A549 (cell line): ENCODE data around the gene NCAM2. TPM values are rescaled to one million over a fixed set of nuclear protein-coding genes. Genes with fewer than 3 reads are reported as not detected.

Experiments
- ATAC-seq, 2 experiments: fragments of 200-7000 bp in 1 of 2; fragments of >200 bp in 1 of 2; cut with Nextera tagmentation in 1 of 2; cut with Tn5 transposase in 1 of 2; 3 replicates each; pipeline versions ENCODE4 v1.8.0 to v1.9.1; 2018 to 2020; ENCODE audit warnings: mild to moderate bottlenecking in 1 of 2, moderate library complexity in 1 of 2
- CTCF ChIA-PET: fragments of 300-600 bp; sonication (Branson Sonifier 250); formaldehyde crosslinking; extraction: SDS; loops from one replicate; lab custom pipeline; 2021; ENCODE audit warnings: antibody characterized with exemption, inconsistent platforms; lab: Yijun Ruan, JAX
- POLR2A ChIA-PET: fragments of 350-600 bp; formaldehyde crosslinking; extraction: SDS; loops from one replicate; lab custom pipeline; 2021; ENCODE audit warnings: antibody characterized with exemption, inconsistent platforms; lab: Yijun Ruan, JAX
- DNase-seq, 2 experiments: peaks; one replicate each; pipeline versions ENCODE4 v3.0.0 to v3.0.0-alpha.2; 2011 to 2016; ENCODE audit warnings: low read depth in 1 of 2, low spot score in 1 of 2
- FAIRE-seq: peaks from 2 replicates; lab custom pipeline; 2011; peaks lifted over from hg19 to GRCh38; lab: Jason Lieb, UNC
- H3K27ac ChIP-seq, 2 experiments: fragments of >200 bp; sonication (Bioruptor Twin); formaldehyde crosslinking; 3 replicates each; pipeline ENCODE4 v1.5.1; 2016 to 2017
- H3K4me1 ChIP-seq: fragments of >200 bp; sonication (Bioruptor Twin); formaldehyde crosslinking; 3 replicates; pipeline ENCODE4 v1.6.1; 2016
- H3K4me2 ChIP-seq: fragments of >200 bp; sonication (Bioruptor Twin); formaldehyde crosslinking; 3 replicates; pipeline ENCODE4 v1.6.1; 2016
- H3K4me3 ChIP-seq: fragments of >200 bp; sonication (Bioruptor Twin); formaldehyde crosslinking; 3 replicates; pipeline ENCODE4 v1.5.1; 2016
- H3K9me3 ChIP-seq: fragments of >200 bp; sonication (Bioruptor Twin); formaldehyde crosslinking; 3 replicates; pipeline ENCODE4 v1.6.1; 2016
- BHLHE40 ChIP-seq: IDR thresholded peaks from 2 replicates; pipeline ENCODE4 v1.6.1; 2012; ENCODE audit warnings: low read depth, low read length, inconsistent platforms
- CEBPB ChIP-seq, 2 experiments: fragments of >200 bp in 1 of 2; sonication (Bioruptor Twin) in 1 of 2; formaldehyde crosslinking in 1 of 2; IDR thresholded peaks; 2 replicates each; pipeline ENCODE4 v1.6.1; 2012 to 2016
- CHD4 ChIP-seq: fragments of 200-600 bp; sonication (generic); IDR thresholded peaks from 2 replicates; pipeline ENCODE4 v1.6.1; 2016; ENCODE audit warnings: antibody characterized with exemption, mild to moderate bottlenecking, borderline replicate concordance
- EHF ChIP-seq: fragments of 250-450 bp; sonication (Bioruptor Pico); IDR thresholded peaks from 2 replicates; pipeline ENCODE4 v1.5.0; 2020; ENCODE audit warnings: mild to moderate bottlenecking
- EHMT2 ChIP-seq: fragments of 200-600 bp; sonication (generic); IDR thresholded peaks from 2 replicates; pipeline ENCODE4 v1.6.1; 2016; ENCODE audit warnings: antibody characterized with exemption, low read depth, mild to moderate bottlenecking, moderate library complexity
- ESRRA ChIP-seq: fragments of 150-350 bp; IDR thresholded peaks from 2 replicates; pipeline ENCODE4 v1.6.1; 2014; ENCODE audit warnings: mild to moderate bottlenecking, low read length, borderline replicate concordance
- FOSL2 ChIP-seq, 2 experiments: fragments of 450-650 bp in 1 of 2; fragments of >200 bp in 1 of 2; sonication (Bioruptor Twin) in 1 of 2; formaldehyde crosslinking; IDR thresholded peaks; 2 replicates each; pipeline versions ENCODE4 v1.5.0 to v1.6.1; 2016 to 2020; ENCODE audit warnings: mild to moderate bottlenecking in 1 of 2, moderate library complexity in 1 of 2
- GATA3 ChIP-seq: IDR thresholded peaks from 2 replicates; pipeline ENCODE4 v1.6.1; 2012; ENCODE audit warnings: borderline replicate concordance
- HDAC2 ChIP-seq: fragments of 200-600 bp; sonication (generic); IDR thresholded peaks from 2 replicates; pipeline ENCODE4 v1.6.1; 2016
- HEYL ChIP-seq: fragments of 250-450 bp; sonication (Bioruptor Pico); IDR thresholded peaks from 2 replicates; pipeline ENCODE4 v1.8.0; 2021; ENCODE audit warnings: mild to moderate bottlenecking, moderate library complexity
- HOXA7 ChIP-seq: fragments of 250-450 bp; sonication (Bioruptor Pico); IDR thresholded peaks from 2 replicates; pipeline ENCODE4 v1.5.0; 2020; ENCODE audit warnings: mild to moderate bottlenecking, moderate library complexity
- MAZ ChIP-seq: fragments of 150-350 bp; IDR thresholded peaks from 2 replicates; pipeline ENCODE4 v1.6.1; 2014; ENCODE audit warnings: antibody characterized with exemption, low read depth, low read length, borderline replicate concordance
- MYC ChIP-seq: IDR thresholded peaks from 2 replicates; pipeline ENCODE4 v1.6.1; 2012; ENCODE audit warnings: mild to moderate bottlenecking, inconsistent platforms, low read length, improper control_type of control experiment, borderline replicate concordance
- POLR2A ChIP-seq: IDR thresholded peaks from 2 replicates; pipeline ENCODE4 v1.6.1; 2012; ENCODE audit warnings: mild to moderate bottlenecking, low read length
- POLR2AphosphoS2 ChIP-seq: conservative IDR thresholded peaks from 2 replicates; pipeline ENCODE4 v1.6.1; 2012; ENCODE audit warnings: low read length, improper control_type of control experiment, inconsistent platforms
- RAD21 ChIP-seq, 2 experiments: fragments of >200 bp in 1 of 2; sonication (Bioruptor Twin) in 1 of 2; formaldehyde crosslinking in 1 of 2; IDR thresholded peaks in 1 of 2; conservative IDR thresholded peaks in 1 of 2; 2 replicates in 1 of 2; 3 replicates in 1 of 2; pipeline ENCODE4 v1.6.1; 2012 to 2018; ENCODE audit warnings: inconsistent platforms in 1 of 2
- SMC3 ChIP-seq: fragments of >200 bp; sonication (Bioruptor Twin); formaldehyde crosslinking; IDR thresholded peaks from 3 replicates; pipeline ENCODE4 v1.6.1; 2018; ENCODE audit warnings: inconsistent platforms
- SREBF2 ChIP-seq: fragments of 450-650 bp; IDR thresholded peaks from 2 replicates; pipeline ENCODE4 v1.6.1; 2014; ENCODE audit warnings: mild to moderate bottlenecking, moderate library complexity
- TFCP2L1 ChIP-seq: fragments of 250-450 bp; sonication (Bioruptor Pico); IDR thresholded peaks from 2 replicates; pipeline ENCODE4 v1.5.0; 2021; ENCODE audit warnings: mild to moderate bottlenecking
- ZC3H11A ChIP-seq: fragments of 450-650 bp; IDR thresholded peaks from 2 replicates; pipeline ENCODE4 v1.6.1; 2014; ENCODE audit warnings: antibody characterized with exemption, mild to moderate bottlenecking
- ZFP36 ChIP-seq: fragments of 450-650 bp; IDR thresholded peaks from 2 replicates; pipeline ENCODE4 v1.6.1; 2014; ENCODE audit warnings: borderline replicate concordance; ENCODE audit not compliant: partially characterized antibody
- ZSCAN20 ChIP-seq: fragments of 250-450 bp; sonication (Bioruptor Pico); IDR thresholded peaks from 2 replicates; pipeline ENCODE4 v1.8.0; 2022; ENCODE audit warnings: mild to moderate bottlenecking, moderate library complexity
- WGBS: methylation state at CpG from one replicate; pipeline ENCODE4 v1.1.6; 2017; ENCODE audit errors: missing lambda C conversion rate; 5-methylcytosine and 5-hydroxymethylcytosine counted together
- polyA plus RNA-seq, 4 experiments: library from polyadenylated mRNA; depleted of rRNA in 3 of 4; stranded (reverse); fragments of >200 nt; fragmentation: RNase III in 1 of 4; extraction: RNeasy Plus Mini Kit Qiagen cat#74134 plus additional on column Dnase treatment in 1 of 4; gene quantifications; 2 replicates in 3 of 4; 3 replicates in 1 of 4; pipeline ENCODE4 v1.2.3, GENCODE V29; 2011 to 2017
- TF ChIP-seq, protein P1 (sequence below): fragments of 250-450 bp; sonication (Bioruptor Pico); IDR thresholded peaks from 2 replicates; pipeline ENCODE4 v1.5.0; 2021; ENCODE audit warnings: mild to moderate bottlenecking, moderate library complexity, borderline replicate concordance
- TF ChIP-seq, protein P2 (sequence below): IDR thresholded peaks from 2 replicates; pipeline ENCODE4 v1.6.1; 2012
- TF ChIP-seq, protein P3 (sequence below): fragments of >200 bp; sonication (Bioruptor Twin); formaldehyde crosslinking; IDR thresholded peaks from 3 replicates; pipeline ENCODE4 v1.5.1; 2016

The NCAM2 gene
- polyA plus RNA-seq, 2 of the 4 experiments (the other 2 are of a cell fraction), result not detected

DNA sequence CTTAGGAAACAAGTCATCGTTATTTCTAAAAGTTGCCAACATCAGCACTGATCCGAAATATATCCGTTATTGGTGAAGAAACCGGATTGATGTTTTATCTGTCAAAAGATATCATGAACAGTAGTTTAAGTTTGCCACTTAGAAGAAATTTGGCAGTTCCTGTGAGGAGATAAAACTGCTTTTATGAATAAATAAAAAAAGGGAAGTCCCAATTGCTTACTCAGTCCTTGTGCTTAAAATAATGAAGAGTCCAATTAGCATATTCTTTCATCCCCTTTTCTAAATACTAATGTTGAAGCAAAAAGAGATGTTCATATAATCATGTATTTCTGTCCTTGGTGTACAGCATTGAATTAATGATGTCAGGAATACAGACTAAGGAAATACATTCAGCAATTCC, 164.6 kb downstream of the NCAM2 start (continued):
- TF ChIP-seq BHLHE40 (no peak), CEBPB (IDR thresholded peaks at IDR 0.05) (no peak), CHD4 (no peak), POLR2A (no peak), POLR2AphosphoS2 (no peak), EHMT2 (no peak)
- TF ChIP-seq, protein P1, sequence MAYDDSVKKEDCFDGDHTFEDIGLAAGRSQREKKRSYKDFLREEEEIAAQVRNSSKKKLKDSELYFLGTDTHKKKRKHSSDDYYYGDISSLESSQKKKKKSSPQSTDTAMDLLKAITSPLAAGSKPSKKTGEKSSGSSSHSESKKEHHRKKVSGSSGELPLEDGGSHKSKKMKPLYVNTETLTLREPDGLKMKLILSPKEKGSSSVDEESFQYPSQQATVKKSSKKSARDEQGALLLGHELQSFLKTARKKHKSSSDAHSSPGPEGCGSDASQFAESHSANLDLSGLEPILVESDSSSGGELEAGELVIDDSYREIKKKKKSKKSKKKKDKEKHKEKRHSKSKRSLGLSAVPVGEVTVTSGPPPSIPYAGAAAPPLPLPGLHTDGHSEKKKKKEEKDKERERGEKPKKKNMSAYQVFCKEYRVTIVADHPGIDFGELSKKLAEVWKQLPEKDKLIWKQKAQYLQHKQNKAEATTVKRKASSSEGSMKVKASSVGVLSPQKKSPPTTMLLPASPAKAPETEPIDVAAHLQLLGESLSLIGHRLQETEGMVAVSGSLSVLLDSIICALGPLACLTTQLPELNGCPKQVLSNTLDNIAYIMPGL (CRISPR knock-in tag), result no peak

DNA sequence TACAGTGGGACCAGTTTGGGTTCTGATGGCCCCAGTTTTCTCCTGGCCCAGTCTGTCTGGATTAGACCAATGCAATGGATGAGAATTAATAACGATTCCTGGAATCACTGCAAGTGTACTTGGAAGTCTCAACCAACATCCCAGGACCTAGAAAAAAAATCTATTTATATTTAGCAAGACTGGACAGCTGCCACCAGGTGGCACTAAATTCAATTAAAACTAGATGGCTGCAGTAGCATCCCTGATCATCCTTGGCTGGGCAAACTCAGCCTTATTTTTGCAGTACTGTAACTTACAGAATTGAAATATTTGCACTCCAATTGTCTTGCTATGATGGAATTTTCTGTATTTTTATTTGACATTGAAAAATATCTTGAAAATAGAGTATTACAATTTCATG, 165.7 kb downstream of the NCAM2 start:
- TF ChIP-seq RAD21 (conservative IDR thresholded peaks at IDR 0.05 in 1 of 2, IDR thresholded peaks at IDR 0.05 in 1 of 2), result no peak; a peak in 1 of 5 replicates
- TF ChIP-seq, protein P2, sequence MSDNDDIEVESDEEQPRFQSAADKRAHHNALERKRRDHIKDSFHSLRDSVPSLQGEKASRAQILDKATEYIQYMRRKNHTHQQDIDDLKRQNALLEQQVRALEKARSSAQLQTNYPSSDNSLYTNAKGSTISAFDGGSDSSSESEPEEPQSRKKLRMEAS, result no peak
- DNase-seq (peak; percentile 0 to 28), FAIRE-seq (no peak), ATAC-seq (no peak)
- H3K4me3 ChIP-seq, result no peak overlapping the region
- ChIA-PET CTCF (no interaction called here), POLR2A (no interaction called here)
- no peaks in the 10 kb centered on the region for H3K4me1 ChIP-seq
- no peaks in the 10 kb centered on the region for H3K9me3 ChIP-seq
- 7% methylated on average over 1 of the region's 1 CpG for WGBS
- H3K27ac ChIP-seq, result no peak overlapping the region
- no peak overlapping the region for H3K4me2 ChIP-seq

DNA sequence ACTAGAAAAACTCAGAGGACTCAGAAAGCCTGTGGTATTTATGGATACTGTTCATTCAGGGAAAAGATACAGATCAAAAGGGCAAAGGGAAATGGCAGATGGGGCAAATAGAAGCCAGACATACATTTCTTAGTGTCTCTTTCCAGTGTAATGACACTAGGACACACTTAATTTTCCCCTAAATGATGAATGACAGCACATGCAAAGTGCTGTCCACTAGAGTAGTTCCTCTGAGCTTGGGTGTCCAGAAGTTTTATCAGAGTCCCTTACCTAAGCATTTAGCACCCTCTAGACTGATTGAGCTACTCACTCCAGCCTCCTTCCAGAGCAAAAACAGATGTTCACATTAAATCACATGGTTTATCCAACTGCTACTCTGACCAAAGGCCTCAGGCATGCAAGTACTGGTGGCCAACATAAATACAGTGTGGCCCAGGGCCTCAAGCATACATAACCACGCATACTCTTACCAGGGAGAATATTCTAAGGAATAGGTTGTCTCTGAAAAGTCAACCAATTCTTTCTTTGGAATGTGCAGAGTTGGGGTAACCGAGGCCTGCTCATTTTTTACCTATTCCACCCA, 166.9 kb downstream of the NCAM2 start:
- ATAC-seq, result no peak
- no peaks in the 10 kb centered on the region for H3K9me3 ChIP-seq
- FAIRE-seq, result no peak
- POLR2A ChIA-PET, result no interaction called here
- CTCF ChIA-PET, result no interaction called here
- TF ChIP-seq GATA3 (no peak), ZC3H11A (no peak), ZSCAN20 (CRISPR knock-in tag) (no peak)
- TF ChIP-seq, all 56 proteins: peak for 0
- no peak overlapping the region for H3K4me2 ChIP-seq
- WGBS, result 0% methylated on average over 2 of the region's 2 CpGs
- no peak overlapping the region for H3K27ac ChIP-seq
- H3K4me1 ChIP-seq, result no peaks in the 10 kb centered on the region
- H3K4me3 ChIP-seq, result no peak overlapping the region
- DNase-seq, result no peak

DNA sequence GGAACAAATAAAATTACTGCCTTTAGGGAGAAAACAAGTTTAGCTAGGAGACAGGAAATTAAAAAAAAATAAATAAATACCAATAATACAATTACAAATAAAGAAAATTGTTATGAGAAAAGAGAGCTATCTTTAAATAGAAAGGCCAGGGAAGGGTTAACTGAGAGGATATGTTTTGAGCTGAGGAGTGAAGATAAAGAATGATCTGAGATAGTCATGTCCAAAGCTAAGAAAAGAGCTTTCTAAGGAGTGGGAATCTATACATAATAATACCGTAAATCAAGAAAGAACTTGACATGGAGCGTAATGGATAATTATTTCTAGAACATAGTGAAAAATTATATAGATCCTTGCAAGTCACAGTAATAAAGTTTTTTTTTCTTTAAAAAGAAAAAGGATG, 176.5 kb downstream of the NCAM2 start:
- no peaks in the 10 kb centered on the region for H3K9me3 ChIP-seq
- no peak for TF ChIP-seq SMC3
- TF ChIP-seq, protein P1 (CRISPR knock-in tag), result no peak
- no peak for TF ChIP-seq TFCP2L1
- TF ChIP-seq, protein P3, sequence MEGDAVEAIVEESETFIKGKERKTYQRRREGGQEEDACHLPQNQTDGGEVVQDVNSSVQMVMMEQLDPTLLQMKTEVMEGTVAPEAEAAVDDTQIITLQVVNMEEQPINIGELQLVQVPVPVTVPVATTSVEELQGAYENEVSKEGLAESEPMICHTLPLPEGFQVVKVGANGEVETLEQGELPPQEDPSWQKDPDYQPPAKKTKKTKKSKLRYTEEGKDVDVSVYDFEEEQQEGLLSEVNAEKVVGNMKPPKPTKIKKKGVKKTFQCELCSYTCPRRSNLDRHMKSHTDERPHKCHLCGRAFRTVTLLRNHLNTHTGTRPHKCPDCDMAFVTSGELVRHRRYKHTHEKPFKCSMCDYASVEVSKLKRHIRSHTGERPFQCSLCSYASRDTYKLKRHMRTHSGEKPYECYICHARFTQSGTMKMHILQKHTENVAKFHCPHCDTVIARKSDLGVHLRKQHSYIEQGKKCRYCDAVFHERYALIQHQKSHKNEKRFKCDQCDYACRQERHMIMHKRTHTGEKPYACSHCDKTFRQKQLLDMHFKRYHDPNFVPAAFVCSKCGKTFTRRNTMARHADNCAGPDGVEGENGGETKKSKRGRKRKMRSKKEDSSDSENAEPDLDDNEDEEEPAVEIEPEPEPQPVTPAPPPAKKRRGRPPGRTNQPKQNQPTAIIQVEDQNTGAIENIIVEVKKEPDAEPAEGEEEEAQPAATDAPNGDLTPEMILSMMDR, result no peak
- TF ChIP-seq HEYL, result no peak
- no peak for TF ChIP-seq ZC3H11A
- no peak for TF ChIP-seq MAZ
- TF ChIP-seq SREBF2, result no peak
- no peak for TF ChIP-seq ZFP36
- no peak for TF ChIP-seq BHLHE40
- no peak for TF ChIP-seq MYC
- no peak for TF ChIP-seq EHMT2
- no peak for TF ChIP-seq CEBPB (IDR thresholded peaks at IDR 0.05)
- no peak for TF ChIP-seq ESRRA
- TF ChIP-seq HOXA7, result no peak
- TF ChIP-seq HDAC2, result no peak
- no peak for TF ChIP-seq FOSL2 (IDR thresholded peaks at IDR 0.05)
- no peak for TF ChIP-seq FOSL2 (CRISPR knock-in tag; IDR thresholded peaks at IDR 0.05)
- no peak for TF ChIP-seq EHF (CRISPR knock-in tag)
- ChIA-PET CTCF (no interaction called here), POLR2A (no interaction called here)
- H3K27ac ChIP-seq, result no peak overlapping the region
- FAIRE-seq (no peak), ATAC-seq (no peak), DNase-seq (no peak)
- no peak overlapping the region for H3K4me3 ChIP-seq
- H3K4me2 ChIP-seq, result no peak overlapping the region
- WGBS, result 41% methylated on average over 2 of the region's 2 CpGs
- H3K4me1 ChIP-seq, result no peaks in the 10 kb centered on the region
